ENCODE measurements around the gene FBRS. TPM values are rescaled to one million over a fixed set of nuclear protein-coding genes. Genes with fewer than 3 reads are reported as not detected.

Gene FBRS
- total and polyA plus RNA-seq, 11 donors, result 16.3 to 38.3 (median 31.9) TPM

GRCh38 chr16:30715750-30716445, 57.7 kb downstream of the FBRS start:
- Histone ChIP-seq H3K9me3 (no peaks in the 10 kb centered on the region), H3K36me3 (peaks cover 8 to 100% (median 99%) of the 10 kb centered on the region in 9 donors), H3K27me3 (no peaks in the 10 kb centered on the region), H3K4me1 (peaks cover 0 to 37% (median 0%) of the 10 kb centered on the region in 12 donors), H3K27ac (peak overlapping the region in 3 of 12 donors; percentile 21 to 87 (median 27)), H3K4me3 (no peak overlapping the region)
- ATAC-seq (peak in 2 of 4 donors; percentile 13 to 24), DNase-seq (peak in 1 of 5 donors; percentile 3)
- TF ChIP-seq, protein P1, sequence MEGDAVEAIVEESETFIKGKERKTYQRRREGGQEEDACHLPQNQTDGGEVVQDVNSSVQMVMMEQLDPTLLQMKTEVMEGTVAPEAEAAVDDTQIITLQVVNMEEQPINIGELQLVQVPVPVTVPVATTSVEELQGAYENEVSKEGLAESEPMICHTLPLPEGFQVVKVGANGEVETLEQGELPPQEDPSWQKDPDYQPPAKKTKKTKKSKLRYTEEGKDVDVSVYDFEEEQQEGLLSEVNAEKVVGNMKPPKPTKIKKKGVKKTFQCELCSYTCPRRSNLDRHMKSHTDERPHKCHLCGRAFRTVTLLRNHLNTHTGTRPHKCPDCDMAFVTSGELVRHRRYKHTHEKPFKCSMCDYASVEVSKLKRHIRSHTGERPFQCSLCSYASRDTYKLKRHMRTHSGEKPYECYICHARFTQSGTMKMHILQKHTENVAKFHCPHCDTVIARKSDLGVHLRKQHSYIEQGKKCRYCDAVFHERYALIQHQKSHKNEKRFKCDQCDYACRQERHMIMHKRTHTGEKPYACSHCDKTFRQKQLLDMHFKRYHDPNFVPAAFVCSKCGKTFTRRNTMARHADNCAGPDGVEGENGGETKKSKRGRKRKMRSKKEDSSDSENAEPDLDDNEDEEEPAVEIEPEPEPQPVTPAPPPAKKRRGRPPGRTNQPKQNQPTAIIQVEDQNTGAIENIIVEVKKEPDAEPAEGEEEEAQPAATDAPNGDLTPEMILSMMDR (IDR thresholded peaks at IDR 0.05), result no peak
- TF ChIP-seq POLR2A (IDR thresholded peaks at IDR 0.05), result no peak
- intact Hi-C loops (cut with DNase I), result no loop called here
- WGBS, 4 donors, result 77 to 81% (median 79%) methylated on average over 17 of the region's 17 CpGs

DNA sequence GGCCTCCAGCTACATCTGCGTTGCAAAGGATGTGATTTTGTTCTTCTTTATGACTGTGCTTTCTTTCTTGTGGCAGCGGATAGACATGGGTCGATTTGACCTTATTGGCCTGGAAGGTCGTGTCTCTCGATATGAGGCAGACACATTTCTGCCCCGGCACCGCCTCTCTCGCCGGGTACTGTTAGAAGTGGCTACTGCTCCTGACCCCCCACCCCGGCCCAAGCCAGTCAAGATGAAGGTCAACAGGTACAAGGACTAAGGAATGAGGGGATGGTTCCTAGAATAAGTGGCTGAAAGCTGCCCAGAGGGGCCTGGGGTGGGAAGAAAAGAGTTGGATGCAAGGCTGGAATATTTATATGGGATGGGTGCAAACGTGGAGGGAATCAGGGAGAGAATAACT, 61.9 kb downstream of the FBRS start:
- intact Hi-C loops (cut with DNase I), result no loop called here
- H3K4me1 ChIP-seq, result peaks cover 0 to 31% (median 0%) of the 10 kb centered on the region in 12 donors
- H3K4me3 ChIP-seq, result no peak overlapping the region
- peaks cover 4 to 100% (median 99%) of the 10 kb centered on the region in 9 donors for H3K36me3 ChIP-seq
- H3K27me3 ChIP-seq, result no peaks in the 10 kb centered on the region
- H3K27ac ChIP-seq, result no peak overlapping the region
- WGBS, 4 donors, result 72 to 81% (median 78%) methylated on average over 11 of the region's 11 CpGs
- DNase-seq, result no peak
- TF ChIP-seq POLR2A (IDR thresholded peaks at IDR 0.05), result no peak
- TF ChIP-seq, protein P1 (IDR thresholded peaks at IDR 0.05), result no peak
- no peaks in the 10 kb centered on the region for H3K9me3 ChIP-seq
- ATAC-seq, result no peak

Other genes starting within 250 kb of the FBRS start
- gene DCTPP1, start 228.4 kb upstream of the FBRS start, total RNA-seq, result 10 to 100 TPM; 18.9 to 32.6 (median 28.4) TPM
- gene DCTPP1, start 228.4 kb upstream of the FBRS start, polyA plus RNA-seq, result 10 to 100 TPM; 13.8 to 68.7 TPM
- 10 to 100 TPM; 15.1 to 46.2 (median 30.0) TPM for gene SEPHS2, start 212.6 kb upstream of the FBRS start, total RNA-seq
- gene SEPHS2, start 212.6 kb upstream of the FBRS start, polyA plus RNA-seq, result 10 to 100 TPM; 18.9 to 62.8 TPM
- gene ITGAL, start 185.7 kb upstream of the FBRS start, total RNA-seq, result 10 to 100 TPM in 2 of 9 donors, 1 to 10 TPM in 4, under 1 TPM in 3; 0.25 to 29.5 (median 1.8) TPM
- 1 to 10 TPM in 1 of 2 donors, under 1 TPM in 1; 0.47 to 1.3 TPM for gene ITGAL, start 185.7 kb upstream of the FBRS start, polyA plus RNA-seq
- gene ZNF768, start 131.9 kb upstream of the FBRS start, total RNA-seq, result 10 to 100 TPM; 38.9 to 67.0 (median 47.8) TPM
- 10 to 100 TPM; 60.9 to 88.2 TPM for gene ZNF768, start 131.9 kb upstream of the FBRS start, polyA plus RNA-seq
- gene ZNF747, start 123.6 kb upstream of the FBRS start, total RNA-seq, result 10 to 100 TPM in 5 of 9 donors, 1 to 10 TPM in 4; 8.6 to 15.2 (median 10.5) TPM
- 1 to 10 TPM; 8.9 to 9.5 TPM for gene ZNF747, start 123.6 kb upstream of the FBRS start, polyA plus RNA-seq
- 10 to 100 TPM in 6 of 9 donors, 1 to 10 TPM in 3; 8.5 to 17.2 (median 12.3) TPM for gene ZNF764, start 100.1 kb upstream of the FBRS start, total RNA-seq
- 1 to 10 TPM; 7.4 to 8.7 TPM for gene ZNF764, start 100.1 kb upstream of the FBRS start, polyA plus RNA-seq
- 10 to 100 TPM in 8 of 9 donors, 1 to 10 TPM in 1; 10.0 to 14.3 (median 11.6) TPM for gene ZNF688, start 86.7 kb upstream of the FBRS start, total RNA-seq
- gene ZNF688, start 86.7 kb upstream of the FBRS start, polyA plus RNA-seq, result 10 to 100 TPM in 1 of 2 donors, 1 to 10 TPM in 1; 7.6 to 15.7 TPM
- 10 to 100 TPM in 1 of 9 donors, 1 to 10 TPM in 8; 2.9 to 10.9 (median 4.8) TPM for gene ZNF785, start 72.7 kb upstream of the FBRS start, total RNA-seq
- gene ZNF785, start 72.7 kb upstream of the FBRS start, polyA plus RNA-seq, result 1 to 10 TPM; 3.0 to 4.5 TPM
- 1 to 10 TPM; 4.0 to 7.9 (median 6.6) TPM for gene ZNF689, start 48.0 kb upstream of the FBRS start, total RNA-seq
- gene ZNF689, start 48.0 kb upstream of the FBRS start, polyA plus RNA-seq, result 1 to 10 TPM; 2.7 to 4.9 TPM
- 10 to 100 TPM; 12.3 to 26.6 (median 20.2) TPM for gene PRR14, start 7.5 kb upstream of the FBRS start, total RNA-seq
- 10 to 100 TPM; 22.9 to 25.0 TPM for gene PRR14, start 7.5 kb upstream of the FBRS start, polyA plus RNA-seq
- gene SRCAP, start 40.7 kb downstream of the FBRS start, total RNA-seq, result 10 to 100 TPM; 30.2 to 51.2 (median 44.7) TPM
- 10 to 100 TPM; 22.9 to 23.8 TPM for gene SRCAP, start 40.7 kb downstream of the FBRS start, polyA plus RNA-seq
- gene PHKG2, start 90.0 kb downstream of the FBRS start, total RNA-seq, result 10 to 100 TPM; 13.5 to 26.7 (median 17.9) TPM
- 10 to 100 TPM; 19.5 to 37.7 TPM for gene PHKG2, start 90.0 kb downstream of the FBRS start, polyA plus RNA-seq
- gene CFAP119, start 103.6 kb downstream of the FBRS start, total RNA-seq, result 1 to 10 TPM in 4 of 9 donors, under 1 TPM in 5; 0.48 to 1.8 (median 0.95) TPM
- 1 to 10 TPM; 1.4 to 2.1 TPM for gene CFAP119, start 103.6 kb downstream of the FBRS start, polyA plus RNA-seq
- 10 to 100 TPM; 29.3 to 62.0 (median 50.3) TPM for gene RNF40, start 103.9 kb downstream of the FBRS start, total RNA-seq
- 10 to 100 TPM; 31.3 to 66.9 TPM for gene RNF40, start 103.9 kb downstream of the FBRS start, polyA plus RNA-seq
- gene ZNF629, start 128.8 kb downstream of the FBRS start, total RNA-seq, result 10 to 100 TPM; 14.3 to 30.9 (median 22.7) TPM
- 10 to 100 TPM; 11.2 to 14.9 TPM for gene ZNF629, start 128.8 kb downstream of the FBRS start, polyA plus RNA-seq
- 10 to 100 TPM; 23.1 to 35.5 (median 28.1) TPM for gene BCL7C, start 235.6 kb downstream of the FBRS start, total RNA-seq
- 10 to 100 TPM; 30.5 to 43.4 TPM for gene BCL7C, start 235.6 kb downstream of the FBRS start, polyA plus RNA-seq
- gene CTF1, start 238.2 kb downstream of the FBRS start, total RNA-seq, result 10 to 100 TPM in 5 of 9 donors, 1 to 10 TPM in 4; 6.4 to 22.2 (median 12.2) TPM
- 10 to 100 TPM in 1 of 2 donors, 1 to 10 TPM in 1; 3.7 to 13.5 TPM for gene CTF1, start 238.2 kb downstream of the FBRS start, polyA plus RNA-seq